ENCODE measurements around the gene CCDC8.
"Not testable (repeated sequence)": the region's sequence is repeated elsewhere in the genome, so short reads cannot be mapped to it uniquely, and the experiment has no call there.

CCDC8 gene

DNA sequence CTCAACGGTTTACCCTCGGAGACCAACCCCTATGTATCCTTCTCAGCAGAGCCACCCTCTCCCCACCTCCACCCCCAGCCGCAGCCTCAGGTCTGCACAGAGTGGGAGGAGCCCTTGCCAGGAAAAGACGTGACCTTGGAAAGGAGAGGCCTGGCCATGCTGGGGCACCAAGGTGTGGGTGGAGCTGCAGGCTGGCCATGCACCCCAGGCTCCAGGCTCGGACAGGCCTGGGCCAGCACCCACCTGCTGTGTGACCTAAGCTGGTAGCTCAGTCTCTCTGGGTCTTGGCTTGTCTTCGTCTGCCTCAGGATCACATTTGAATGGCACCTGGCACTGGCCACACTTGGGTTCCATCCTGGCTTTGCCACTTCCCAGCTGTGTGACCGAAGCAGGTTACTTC is 29.5 kb downstream of the CCDC8 start:
- DNase-seq (ENCODE audit: extremely low read depth in 1 of 2, low read depth in 1 of 2): no peak

DNA sequence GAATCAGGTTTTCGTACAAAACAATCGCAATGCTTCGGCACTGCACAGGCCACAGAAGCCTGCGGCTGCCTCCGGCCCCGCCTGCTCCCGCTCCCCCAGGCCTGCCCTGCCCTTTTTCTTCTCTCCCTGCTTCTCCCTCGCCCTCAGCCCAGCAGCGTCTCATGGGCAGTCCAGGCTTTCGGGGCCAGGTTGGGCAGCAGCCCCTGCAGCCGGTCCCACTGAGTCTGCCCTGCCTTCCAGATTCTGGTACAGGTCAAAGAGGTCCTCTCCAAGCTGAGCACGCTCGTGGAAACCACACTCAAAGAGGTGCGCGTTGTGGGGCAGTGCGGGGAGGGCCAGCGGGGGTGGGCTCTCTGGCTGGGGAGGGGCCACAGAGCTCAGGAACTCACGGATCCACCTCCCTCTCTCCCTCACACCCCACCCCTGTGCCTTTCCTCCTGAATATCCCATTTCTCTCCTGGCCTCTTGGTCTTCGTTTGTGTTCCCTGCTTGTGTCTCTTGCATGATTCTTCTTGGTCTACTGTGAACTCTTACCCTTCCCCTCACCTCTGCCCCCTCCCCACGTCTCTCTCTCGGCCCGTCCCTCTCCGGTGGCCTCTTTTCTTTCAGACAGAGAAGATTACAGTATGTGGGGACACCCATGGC is 30.1 kb downstream of the CCDC8 start:
- DNase-seq (ENCODE audit: extremely low read depth in 1 of 2, low read depth in 1 of 2): no peak

DNA sequence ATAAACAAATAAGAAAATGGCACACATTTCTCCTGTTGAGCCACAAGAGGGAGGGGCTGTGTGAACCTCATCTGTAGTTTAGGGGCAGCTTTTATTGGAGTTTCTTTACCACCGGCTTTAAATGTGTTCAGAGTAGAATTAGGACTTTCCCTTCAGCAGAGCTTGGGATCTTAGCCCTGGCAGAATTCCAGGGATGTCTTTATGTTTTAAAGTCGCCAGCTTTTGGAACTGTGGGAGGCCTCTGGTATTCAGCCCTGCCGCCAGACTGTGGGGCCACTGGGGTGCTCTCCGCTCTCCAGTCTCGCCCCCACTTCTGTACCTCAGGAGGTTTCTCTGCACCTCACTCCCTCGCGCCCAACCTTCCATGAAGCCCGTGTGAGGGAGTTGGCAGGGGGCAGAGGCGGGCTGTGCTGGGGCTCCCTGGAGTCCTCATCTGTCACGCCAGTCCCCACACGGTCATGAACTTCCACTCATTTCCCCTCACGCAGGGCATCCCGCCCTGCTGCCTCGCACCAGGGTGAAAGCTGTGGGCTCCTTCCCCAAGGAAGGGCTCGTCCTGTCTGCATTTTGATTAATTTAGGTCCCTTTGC is 31.5 kb downstream of the CCDC8 start:
- DNase-seq (ENCODE audit: extremely low read depth in 1 of 2, low read depth in 1 of 2): no peak

DNA sequence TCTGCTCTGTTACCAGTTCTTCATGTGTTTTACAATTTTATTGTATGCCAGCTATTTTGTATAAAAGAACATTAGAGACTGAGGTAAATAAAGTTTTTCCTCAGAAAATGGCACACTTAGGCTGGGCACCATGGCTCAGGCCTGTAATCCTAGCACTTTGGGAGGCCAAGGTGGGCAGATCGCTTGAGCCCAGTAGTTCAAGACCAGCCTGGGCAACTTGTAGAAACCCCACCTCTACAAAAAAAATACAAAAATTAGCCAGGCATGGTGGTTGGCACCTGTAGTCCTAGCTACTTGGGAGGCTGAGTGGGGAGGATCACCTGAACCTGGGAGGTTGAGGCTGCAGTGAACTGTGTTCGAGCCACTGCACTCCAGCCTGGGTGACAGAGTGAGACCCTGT is 32.0 kb downstream of the CCDC8 start:
- DNase-seq (ENCODE audit: extremely low read depth in 1 of 2, low read depth in 1 of 2): no peak

DNA sequence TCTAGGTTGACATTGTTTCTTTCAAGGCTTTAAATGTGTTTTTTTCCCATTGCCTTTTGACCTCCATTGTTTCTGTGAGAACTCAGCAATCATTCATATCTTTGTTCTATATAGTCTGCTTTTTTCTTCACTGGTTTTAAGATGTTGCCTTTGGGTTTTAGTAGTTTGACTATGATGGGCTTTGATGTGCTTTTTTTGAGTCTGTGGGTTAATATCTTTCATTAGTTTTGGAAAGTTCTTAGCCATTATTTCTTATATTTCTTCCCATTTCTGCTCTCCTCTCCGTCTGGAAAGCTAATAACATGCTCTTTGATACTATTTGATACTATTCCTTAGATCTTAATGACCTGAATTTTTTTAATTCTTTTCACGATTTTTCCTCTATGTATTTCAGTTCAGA is 32.7 kb downstream of the CCDC8 start:
- DNase-seq (ENCODE audit: extremely low read depth in 1 of 2, low read depth in 1 of 2): no peak

DNA sequence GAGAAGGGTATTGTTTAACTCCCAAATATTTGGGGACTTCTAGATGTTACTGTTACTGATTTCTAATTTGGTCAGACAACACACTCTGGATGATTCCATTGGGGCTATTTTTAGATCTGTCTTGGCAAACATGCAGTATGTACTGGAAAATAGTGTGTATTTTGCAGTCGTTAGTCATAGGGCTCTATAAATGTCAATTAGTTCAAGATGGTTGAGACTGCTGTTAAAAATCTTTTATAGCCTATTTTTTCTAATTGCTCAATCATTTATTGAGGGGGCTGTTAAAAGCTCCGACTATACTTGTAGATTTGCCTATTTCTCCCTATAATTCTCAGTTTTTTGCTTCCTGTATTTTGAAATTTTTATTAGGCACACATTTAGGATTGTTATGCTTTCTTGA is 35.1 kb downstream of the CCDC8 start:
- DNase-seq (ENCODE audit: extremely low read depth in 1 of 2, low read depth in 1 of 2): no peak

DNA sequence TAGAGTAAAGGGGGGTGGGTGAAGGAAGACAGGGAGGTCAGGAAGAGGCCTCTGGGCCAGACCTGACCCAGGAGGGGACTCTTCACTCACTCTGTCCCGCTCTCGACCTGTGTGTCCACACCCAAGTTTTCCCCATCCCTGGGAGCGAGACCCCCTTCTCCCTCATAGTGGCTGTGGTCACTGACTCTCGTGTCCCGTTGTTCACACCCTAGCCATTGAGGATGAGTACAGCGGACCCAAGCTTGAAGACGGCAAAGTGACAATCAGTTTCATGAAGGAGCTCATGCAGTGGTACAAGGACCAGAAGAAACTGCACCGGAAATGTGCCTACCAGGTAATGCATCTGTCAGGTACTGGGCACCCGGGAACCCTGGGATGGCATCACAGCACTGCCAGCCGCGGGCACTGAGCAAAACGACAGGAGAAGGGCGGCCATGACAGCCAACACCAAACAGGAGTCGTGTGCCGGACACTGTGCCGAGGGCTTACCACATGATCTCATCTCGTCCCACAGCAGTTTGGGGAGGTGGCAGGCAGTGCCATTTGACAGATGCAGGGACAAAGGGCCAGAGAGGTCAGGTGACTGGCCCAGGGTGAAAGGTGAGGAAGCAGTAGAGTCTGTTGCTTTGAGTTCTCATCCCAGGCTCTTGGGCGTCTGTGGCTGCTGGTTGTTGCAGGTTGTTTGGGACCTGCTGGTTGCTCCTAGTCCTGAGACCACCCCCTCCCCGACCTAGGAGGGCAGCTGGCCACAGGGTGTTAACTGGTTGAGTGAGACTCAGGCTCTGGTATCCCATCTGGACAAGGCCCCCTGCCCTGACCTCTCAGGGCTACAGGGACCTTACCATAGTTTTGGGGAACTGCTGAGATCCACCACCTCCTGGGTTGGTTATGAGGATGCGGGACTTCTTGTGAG is 36.9 kb downstream of the CCDC8 start:
- no peak for DNase-seq (ENCODE audit: extremely low read depth in 1 of 2, low read depth in 1 of 2)

DNA sequence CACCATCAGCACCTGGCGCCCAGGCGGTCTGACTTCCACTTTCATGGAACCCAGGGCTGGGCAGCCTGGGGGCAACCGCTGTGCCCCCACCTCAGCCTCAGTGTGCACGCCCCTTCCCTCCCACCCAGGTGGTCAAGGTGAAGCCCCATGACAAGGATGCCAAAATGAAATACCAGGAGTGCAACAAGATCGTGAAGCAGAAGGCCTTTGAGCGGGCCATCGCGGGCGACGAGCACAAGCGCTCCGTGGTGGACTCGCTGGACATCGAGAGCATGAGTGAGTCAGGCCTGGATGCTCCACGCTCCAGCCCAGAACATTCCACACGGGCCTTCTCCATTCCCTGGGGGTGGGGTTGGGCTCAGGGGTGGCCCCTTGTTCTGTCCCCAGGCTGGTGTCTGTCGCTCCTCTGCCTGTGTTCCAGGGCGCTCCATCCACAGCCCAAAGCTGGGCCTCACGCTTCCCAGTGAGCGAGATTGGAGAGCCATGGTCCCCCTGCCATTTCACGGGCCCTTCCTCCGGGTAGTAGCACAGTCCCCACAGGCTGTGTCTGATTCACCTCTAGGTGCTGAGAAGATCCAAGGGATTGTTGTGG is 37.8 kb downstream of the CCDC8 start:
- DNase-seq (ENCODE audit: extremely low read depth in 1 of 2, low read depth in 1 of 2): not testable (repeated sequence)

DNA sequence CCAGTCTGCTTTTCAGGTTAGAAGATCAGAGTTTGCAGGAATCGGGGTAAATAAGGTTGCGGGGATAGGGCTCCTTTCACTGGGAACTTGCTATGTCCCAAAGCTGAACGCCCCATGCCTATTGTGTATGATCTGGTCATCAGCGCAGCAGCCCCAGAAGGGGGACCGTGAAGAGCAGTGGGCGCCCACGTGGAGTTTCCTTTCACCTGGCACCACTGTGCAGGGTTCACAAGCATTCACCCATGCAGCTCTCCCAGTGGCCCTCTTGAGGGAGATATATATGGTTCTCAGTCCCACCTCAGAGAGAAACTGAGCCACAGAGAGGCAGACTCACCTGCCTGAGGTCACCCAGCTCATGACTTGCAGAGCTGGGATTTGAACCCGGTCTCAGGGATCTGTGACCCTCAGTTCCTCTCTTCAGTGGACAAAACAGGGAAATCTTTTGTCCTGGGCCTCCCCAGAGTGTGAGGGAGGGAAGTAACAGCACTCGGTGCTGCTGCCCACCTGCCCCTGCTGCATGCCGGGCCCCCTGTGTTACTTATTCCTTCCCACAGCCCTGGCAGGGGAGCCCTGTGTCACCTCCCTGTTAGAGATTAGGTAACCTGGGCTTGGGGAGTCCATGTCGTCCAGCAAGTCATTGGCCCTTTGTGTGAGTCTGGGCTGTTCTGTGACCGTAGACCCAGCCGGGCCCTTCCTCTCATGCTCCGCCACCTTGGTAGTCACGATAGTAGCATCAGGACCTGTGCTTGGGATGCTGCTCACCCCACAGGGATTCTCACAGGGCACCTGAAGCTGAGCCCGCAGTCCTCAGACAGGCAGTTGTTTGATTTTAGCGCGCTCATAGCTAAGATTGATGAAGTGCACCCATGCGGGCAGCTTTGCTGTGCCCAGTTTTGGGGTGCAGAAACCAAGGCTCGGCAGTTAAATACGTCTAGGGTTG is 38.6 kb downstream of the CCDC8 start:
- no peak for DNase-seq (ENCODE audit: extremely low read depth in 1 of 2, low read depth in 1 of 2)

DNA sequence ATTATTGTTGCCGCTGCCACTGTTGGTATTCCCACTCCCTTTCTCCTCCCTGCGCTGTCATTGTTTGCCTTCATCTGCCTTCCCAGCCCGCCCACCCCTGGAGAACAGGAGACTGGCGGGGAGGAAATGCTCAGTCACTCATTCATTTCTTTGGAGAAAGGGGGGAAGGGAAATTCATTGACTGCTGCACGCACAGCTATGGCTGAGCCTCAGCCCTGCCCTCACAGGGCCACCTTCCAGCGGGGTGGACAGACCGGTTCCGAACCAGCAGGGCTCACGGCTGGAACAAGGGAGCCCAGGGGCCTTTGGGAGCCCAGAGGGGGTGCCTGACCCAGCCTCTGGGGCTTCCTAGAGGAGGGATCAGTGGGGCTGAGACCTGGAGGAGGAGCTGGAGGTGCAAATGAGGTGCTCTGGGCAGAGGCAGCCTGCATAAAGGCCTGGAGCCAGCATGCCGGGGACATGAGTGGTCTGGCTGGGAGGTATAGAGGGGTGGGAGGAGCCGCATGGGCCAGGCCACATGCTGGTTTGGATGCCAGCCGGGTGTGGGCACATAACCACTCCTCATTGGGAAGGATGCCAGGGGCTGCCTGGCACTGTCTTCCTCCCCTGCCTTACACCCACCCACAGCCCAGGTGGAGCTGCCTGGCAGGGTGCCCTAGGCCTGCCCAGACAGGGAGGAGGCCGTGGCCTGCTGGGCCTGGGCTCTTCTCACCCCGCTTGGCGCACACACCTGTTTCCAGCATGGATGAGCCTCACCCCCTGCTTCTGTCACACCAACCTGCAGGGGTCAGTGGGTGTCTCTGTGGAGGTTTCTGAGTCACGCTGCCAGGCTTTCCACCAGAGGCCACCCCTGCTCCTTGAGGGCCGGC is 39.6 kb downstream of the CCDC8 start:
- no peak for DNase-seq (ENCODE audit: extremely low read depth in 1 of 2, low read depth in 1 of 2)

DNA sequence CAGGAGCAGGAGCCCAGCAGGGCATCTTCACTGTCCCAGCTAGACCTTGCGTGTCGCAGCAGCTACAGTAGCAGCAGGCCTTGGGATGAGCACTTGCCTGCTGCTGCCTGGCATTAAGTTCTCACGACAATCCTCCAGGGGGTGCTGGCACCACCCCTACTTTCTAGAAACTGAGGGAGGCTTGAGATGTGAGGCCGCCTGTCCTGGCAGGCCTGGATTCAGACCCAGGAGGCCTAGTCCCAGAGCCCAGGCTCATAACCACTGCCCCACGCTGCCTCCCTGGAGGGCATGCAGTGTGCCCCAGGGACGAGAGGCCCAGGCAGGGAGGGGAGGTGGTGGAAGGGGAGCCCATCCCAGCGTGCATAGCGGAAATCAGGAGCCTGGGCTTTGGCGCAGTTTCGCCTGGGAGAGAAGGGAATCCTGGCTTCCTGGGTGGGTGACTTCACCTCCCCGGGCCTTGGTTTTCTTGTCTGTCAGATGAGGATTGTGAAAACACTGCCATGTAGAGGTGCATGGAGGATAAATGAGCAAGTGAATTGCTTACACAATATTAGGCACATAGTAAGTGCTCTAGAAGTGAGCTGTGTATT is 40.4 kb downstream of the CCDC8 start:
- DNase-seq (ENCODE audit: extremely low read depth in 1 of 2, low read depth in 1 of 2): no peak

DNA sequence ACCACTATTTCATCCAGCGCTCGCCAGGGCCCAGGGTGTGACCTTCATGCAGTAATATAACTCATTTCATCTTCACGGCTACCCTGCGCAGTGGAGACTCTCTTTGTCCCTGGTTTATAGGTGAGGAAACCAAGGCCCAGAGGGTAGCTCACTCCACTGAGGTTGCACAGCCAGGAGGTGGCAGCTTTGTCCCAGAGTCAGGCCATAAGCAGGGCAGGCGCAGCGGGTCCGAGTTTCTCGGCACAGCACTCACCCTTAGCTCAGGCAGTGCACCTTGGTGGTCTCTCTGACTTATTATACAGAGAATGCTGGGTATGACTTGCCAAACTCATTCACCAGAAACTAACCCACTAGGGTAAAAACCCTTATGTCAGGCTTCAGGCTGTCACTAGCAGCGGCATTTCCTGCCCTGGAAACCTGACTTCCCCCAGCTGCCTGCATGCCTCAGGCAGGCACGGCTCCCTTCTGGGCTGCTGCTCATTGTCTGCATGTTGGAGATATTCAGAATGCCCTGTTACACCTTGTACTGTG is 41.9 kb downstream of the CCDC8 start:
- no peak for DNase-seq (ENCODE audit: extremely low read depth in 1 of 2, low read depth in 1 of 2)

DNA sequence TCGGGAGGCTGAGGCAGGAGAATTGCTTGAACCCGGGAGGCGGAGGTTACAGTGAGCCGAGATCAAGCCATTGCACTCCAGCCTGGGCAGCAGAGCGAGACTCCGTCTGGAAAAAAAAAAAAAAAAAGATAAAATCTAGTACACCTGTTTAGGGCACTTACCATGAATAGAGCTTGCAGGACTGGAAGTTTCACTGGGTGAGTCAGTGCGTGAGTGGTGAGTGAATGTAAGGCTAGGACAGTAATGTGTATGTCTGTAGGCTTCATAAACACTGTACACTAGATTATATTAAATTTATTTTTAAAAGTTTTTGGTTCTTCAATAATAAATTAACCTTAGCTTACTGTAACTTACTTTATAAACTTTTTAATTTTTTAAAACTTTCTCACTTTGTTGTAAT is 43.5 kb downstream of the CCDC8 start:
- DNase-seq (ENCODE audit: extremely low read depth in 1 of 2, low read depth in 1 of 2): no peak

DNA sequence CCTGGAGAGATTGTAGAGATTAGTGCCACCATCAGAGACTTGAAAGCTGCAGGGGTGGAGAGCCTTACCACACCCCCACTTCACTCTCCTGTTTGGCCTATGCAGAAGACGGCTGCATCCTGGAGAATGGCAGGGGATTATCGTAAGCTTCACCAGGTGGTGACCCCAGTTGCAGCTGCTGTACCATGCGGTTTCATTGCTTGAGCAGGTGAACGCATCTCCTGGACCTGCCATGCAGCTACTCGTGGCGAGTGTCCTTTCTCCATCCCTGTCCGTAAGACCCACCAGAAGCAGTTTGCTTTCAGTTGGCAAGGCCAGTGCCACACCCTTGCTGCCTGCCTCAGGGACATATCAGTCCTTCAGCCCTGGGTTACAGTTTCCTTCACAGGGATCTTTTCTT is 45.2 kb downstream of the CCDC8 start:
- DNase-seq (ENCODE audit: extremely low read depth in 1 of 2, low read depth in 1 of 2): no peak

DNA sequence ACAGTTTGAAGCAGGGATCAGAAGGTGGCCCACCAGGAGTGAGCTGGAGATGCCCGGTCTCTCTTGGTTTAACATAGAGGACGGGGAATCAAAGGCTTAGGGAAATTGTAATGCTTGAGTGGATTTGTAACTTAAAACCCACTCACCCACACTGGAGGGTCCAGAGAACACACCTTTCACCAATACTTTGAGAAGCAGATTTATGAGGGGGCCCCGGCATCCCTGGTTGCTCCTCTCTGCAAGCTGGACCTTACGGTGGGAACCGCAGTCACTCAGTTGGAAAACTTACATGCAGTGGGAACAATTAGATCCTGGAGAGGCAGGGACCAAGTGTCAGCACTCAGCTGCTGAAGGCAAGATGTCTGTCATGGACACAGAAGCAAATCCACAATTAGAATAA is 45.9 kb downstream of the CCDC8 start:
- no peak for DNase-seq (ENCODE audit: extremely low read depth in 1 of 2, low read depth in 1 of 2)

DNA sequence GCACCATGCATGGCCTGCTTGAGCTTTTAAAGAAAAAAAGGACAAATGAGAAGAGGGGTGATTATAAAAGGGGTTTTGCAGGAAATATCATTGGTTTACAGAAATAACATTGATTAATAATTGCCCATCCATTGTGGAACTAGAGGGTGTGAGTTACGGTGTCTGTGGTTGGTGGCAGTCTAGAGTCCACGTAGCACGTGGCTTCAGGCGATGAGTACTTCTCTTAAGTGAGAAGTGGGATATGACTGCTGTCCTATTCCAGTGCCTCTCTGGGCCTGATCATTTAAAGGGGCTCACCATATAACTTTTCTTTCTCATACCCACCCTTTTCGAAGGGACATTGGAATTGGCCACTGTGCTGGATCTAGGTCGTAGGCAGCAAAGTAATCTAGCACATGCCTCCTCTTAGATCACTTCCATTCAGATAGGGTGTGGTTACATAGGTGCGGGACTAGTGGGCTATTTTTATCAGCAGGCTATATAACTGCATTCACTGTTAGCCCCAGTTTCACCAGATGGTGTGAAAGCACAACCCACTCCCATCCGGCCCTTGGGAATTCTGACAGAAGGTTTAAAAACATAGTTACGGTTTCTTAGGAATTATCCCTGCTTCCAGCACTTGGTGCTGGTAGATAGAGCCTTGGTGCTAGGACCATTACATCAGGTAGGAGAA is 46.6 kb downstream of the CCDC8 start:
- DNase-seq (ENCODE audit: extremely low read depth in 1 of 2, low read depth in 1 of 2): no peak

DNA sequence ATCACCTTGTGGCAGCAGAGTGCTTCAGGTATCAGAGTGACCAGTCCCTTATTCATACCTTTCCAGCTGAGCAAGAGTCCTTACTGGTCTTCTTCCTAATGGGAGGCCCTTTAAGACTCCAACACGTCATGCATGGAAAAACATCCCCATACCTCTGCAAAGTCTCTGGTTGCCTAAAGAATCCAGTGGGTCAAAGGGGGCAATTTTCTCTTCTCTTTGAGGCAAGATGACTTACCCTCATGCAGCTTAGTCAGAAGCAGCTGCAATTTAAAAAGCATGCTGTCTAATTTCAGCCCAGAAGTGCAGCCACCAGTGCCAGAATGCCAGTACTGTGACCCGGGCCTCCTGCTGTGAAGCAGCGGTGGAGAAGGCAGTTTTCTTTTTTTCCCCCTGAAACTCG is 47.8 kb downstream of the CCDC8 start:
- DNase-seq (ENCODE audit: extremely low read depth in 1 of 2, low read depth in 1 of 2): no peak

DNA sequence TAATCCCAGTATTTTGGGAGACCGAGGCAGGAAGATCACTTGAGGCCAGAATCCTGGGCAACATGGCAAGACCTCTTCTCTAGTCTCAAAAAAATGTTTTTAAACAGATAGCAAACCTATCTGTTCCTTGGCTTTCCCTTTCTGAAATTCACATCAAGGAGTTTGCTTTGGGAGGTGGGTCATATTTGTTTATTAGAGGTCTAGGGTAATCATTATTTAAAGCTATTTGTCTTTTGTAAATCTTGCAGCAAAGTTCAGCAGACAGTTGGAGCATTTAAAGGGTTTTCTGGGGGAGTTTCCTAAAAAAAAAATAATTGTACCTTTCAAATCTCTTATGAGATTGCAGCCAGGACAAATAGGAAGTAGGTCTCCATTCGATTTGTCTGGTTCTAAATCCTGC is 49.0 kb downstream of the CCDC8 start:
- no peak for DNase-seq (ENCODE audit: extremely low read depth in 1 of 2, low read depth in 1 of 2)
